Occipital lobe (tissue), 2 donors: ENCODE results near the gene KIF15. TPM values are rescaled to one million over a fixed set of nuclear protein-coding genes. Genes with fewer than 3 reads are reported as not detected.

Experiments
- DNase-seq: peaks from one replicate; lab custom pipeline; 2025; lab: John Stamatoyannopoulos, UW
- total RNA-seq: library from RNA; depleted of rRNA; stranded (reverse); fragments of >200 nt; gene quantifications from one replicate; pipeline ENCODE4 v1.2.3, GENCODE V29; 2014

Gene KIF15, protein sequence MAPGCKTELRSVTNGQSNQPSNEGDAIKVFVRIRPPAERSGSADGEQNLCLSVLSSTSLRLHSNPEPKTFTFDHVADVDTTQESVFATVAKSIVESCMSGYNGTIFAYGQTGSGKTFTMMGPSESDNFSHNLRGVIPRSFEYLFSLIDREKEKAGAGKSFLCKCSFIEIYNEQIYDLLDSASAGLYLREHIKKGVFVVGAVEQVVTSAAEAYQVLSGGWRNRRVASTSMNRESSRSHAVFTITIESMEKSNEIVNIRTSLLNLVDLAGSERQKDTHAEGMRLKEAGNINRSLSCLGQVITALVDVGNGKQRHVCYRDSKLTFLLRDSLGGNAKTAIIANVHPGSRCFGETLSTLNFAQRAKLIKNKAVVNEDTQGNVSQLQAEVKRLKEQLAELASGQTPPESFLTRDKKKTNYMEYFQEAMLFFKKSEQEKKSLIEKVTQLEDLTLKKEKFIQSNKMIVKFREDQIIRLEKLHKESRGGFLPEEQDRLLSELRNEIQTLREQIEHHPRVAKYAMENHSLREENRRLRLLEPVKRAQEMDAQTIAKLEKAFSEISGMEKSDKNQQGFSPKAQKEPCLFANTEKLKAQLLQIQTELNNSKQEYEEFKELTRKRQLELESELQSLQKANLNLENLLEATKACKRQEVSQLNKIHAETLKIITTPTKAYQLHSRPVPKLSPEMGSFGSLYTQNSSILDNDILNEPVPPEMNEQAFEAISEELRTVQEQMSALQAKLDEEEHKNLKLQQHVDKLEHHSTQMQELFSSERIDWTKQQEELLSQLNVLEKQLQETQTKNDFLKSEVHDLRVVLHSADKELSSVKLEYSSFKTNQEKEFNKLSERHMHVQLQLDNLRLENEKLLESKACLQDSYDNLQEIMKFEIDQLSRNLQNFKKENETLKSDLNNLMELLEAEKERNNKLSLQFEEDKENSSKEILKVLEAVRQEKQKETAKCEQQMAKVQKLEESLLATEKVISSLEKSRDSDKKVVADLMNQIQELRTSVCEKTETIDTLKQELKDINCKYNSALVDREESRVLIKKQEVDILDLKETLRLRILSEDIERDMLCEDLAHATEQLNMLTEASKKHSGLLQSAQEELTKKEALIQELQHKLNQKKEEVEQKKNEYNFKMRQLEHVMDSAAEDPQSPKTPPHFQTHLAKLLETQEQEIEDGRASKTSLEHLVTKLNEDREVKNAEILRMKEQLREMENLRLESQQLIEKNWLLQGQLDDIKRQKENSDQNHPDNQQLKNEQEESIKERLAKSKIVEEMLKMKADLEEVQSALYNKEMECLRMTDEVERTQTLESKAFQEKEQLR (N-terminal part only)
- total RNA-seq = 6.4 TPM

DNA sequence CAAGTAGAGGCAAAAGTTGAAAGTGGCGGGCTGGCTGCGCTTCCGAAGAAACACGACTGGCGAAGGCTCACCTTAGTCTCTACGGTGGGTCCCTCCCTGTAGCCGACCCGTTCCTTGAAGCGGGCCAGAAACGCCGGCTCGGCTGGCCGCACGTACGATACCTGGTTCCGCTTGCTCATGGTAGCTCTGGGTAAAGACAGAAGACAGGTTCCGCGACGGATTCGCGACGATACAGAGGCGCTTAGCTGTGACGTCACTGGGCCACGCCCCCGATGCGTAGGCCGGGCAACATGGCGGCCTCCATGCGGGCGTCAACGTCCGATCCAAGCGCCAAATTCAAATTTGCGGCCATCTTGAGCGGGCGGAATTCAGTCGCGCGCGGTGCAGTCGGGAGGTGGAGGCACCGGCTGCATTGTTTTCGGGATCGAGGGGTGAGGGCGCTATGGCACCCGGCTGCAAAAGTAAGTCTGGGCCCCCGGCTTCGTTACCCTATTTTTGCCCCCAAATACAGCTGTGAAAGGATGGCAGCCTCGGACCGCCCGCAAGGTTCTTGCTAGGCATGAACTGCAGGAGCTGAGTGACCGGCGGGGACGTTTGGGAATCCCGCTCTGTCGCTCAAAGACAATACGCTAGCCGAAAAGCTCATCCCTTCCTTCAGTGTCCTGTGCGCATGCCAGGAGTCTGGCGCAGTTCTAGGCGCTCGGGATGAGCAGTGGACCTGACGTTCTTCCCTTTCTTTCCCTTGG is at the start of gene KIF15, which contains the start of gene KIAA1143:
Gene KIF15, plus strand, starts transcription at position 371 of the 746 bp plus-strand sequence. Its CDS starts 72 bp downstream, at position 443.
Gene KIAA1143, minus strand, starts transcription at position 196 of the 746 bp plus-strand sequence. Its CDS starts 17 bp downstream, at position 179.
- peak; percentile 88 for DNase-seq

DNA sequence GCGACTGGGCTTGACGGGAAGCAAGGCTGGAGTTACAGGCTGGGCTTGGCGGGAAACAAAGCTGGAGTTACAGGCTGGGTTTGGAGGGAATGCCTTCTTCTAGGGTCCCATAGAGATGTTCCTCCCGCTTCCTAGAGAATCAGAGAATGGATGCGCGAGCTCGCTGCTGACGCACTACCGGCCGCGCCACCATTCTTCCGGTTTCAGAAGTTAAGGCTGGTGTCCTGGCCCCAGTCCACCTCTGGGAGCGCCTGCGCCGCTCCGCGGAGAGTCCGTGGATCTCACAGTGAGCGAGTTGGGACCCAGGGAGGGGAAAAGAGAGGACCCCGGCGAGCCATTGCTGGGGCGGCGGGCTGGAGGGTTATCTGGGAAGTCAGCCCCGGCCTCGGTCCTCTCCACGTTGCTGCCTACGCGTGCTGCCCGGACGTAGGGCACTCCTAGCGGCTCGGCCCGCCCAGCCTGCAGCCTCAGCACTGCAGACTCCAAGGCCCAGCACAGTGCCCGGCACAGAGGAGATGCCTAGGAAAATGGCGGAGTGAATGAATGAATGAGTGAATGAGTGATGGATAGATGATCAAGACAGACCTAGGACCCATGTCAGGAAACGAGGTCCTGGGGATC is 49.0 kb upstream of the KIF15 start, which contains the start of gene ZNF502:
Gene ZNF502, plus strand, starts transcription at position 206 of the 621 bp plus-strand sequence. CDS start 7,602 bp downstream, outside the sequence.
- peak; percentile 83 for DNase-seq

DNA sequence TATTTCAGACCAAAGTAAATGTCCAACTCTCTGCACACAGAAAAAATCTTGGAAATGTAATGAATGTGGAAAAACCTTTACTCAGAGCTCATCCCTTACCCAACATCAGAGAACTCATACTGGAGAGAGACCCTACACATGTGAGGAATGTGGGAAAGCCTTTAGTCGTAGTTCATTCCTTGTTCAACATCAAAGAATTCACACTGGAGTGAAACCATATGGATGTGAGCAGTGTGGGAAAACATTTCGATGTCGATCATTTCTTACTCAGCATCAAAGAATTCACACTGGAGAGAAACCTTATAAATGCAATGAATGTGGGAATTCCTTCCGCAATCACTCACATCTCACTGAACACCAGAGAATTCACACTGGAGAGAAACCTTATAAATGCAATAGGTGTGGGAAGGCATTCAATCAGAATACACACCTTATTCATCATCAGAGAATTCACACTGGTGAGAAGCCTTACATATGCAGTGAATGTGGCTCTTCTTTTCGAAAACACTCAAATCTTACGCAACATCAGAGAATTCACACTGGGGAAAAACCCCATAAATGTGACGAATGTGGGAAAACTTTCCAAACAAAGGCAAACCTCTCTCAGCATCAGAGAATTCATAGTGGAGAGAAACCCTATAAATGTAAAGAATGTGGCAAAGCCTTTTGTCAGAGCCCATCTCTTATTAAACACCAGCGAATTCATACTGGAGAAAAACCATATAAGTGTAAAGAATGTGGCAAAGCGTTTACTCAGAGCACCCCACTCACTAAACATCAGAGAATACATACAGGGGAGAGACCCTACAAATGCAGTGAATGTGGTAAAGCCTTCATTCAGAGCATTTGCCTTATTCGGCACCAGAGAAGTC is 40.1 kb upstream of the KIF15 start:
- no peak for DNase-seq

DNA sequence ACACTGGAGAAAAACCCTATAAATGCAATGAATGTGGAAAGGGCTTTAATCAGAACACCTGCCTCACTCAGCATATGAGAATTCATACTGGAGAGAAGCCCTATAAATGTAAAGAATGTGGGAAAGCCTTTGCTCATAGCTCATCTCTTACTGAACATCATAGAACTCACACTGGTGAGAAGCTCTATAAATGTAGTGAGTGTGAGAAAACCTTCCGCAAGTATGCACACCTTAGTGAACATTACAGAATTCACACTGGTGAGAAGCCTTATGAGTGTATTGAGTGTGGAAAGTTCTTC is 39.5 kb upstream of the KIF15 start:
- no peak for DNase-seq

DNA sequence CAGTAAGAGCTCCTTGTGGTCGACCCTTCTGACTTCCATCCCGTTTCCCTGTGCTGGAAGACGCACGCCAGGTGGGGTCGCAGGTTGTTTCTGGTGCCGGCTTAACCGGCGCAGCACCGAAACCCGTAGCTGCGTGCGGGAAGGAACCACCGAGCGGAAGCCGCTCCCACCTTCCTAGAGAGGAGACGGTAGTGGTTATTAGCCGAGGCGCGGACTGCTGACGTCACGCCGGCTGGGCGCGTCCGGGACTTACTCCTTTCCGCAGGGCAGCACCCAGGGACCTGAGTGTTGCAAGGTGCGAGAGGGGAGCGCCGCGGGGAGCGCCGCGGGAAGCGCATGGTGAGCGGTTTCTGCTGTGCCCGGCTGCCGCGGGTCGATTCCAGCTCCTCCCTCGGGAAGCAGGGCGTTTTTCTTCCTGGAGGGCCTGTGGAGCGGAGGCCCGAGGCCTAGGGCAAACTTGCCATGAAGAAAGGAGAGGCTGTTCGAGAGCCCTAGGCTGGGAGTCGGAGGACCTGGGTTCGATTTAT is 32.1 kb upstream of the KIF15 start, which contains the start of gene ZNF501:
Gene ZNF501, plus strand, starts transcription at position 252 of the 527 bp plus-strand sequence. CDS start 4,787 bp downstream, outside the sequence.
- DNase-seq = peak; percentile 86

DNA sequence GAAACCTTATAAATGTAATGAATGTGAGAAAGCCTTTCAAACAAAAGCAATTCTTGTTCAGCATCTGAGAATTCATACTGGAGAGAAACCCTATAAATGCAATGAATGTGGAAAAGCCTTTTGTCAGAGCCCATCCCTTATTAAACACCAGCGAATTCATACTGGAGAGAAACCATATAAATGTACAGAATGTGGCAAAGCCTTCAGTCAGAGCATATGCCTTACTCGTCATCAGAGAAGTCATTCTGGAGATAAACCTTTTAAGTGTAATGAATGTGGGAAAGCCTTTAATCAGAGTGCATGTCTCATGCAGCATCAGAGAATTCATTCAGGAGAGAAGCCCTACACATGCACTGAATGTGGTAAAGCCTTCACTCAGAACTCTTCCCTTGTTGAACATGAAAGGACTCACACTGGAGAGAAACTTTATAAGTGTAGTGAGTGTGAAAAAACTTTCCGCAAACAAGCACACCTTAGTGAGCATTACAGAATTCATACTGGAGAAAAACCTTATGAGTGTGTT is 26.9 kb upstream of the KIF15 start:
- no peak for DNase-seq

DNA sequence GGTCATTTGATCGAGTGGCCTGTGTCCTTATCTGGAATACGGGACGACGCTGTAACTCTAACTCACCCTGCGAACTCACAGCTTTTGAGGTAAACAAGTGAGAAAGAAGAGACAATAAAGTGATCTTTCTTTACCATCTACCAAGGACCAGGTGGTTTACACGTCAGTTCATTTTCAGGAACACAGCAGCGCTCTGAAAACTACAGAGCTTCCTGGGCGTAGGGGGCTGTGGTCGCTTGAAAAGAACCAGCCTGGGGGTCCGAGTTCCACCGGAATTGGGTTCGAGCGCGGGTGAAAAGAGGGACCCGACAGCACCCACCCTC is 532 bp upstream of the KIF15 start:
- no peak for DNase-seq

DNA sequence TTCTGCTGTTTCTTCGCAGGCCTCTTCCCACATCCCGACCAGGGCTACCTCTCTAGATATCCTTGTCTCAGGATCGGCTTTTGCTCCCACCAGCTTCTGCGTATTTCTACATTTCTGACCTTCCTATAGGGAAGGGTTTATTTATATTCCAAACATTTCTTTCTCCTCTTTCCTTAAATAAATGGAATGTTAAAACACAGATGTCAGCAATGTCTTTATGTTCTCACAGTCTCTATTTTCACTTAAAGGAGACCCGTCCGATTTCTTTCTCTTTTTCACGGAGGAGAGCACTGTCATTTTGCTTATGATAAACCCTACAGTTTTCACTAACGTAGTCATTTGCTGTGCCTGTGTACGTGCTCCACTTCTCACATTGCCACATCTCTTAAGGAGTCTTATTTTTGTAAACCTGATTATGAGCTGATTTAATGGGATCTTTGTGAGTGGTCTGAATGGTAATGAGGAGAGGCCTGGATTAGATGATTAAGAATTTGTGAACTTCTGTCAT is 630 bp downstream of the KIF15 start:
- DNase-seq = no peak

DNA sequence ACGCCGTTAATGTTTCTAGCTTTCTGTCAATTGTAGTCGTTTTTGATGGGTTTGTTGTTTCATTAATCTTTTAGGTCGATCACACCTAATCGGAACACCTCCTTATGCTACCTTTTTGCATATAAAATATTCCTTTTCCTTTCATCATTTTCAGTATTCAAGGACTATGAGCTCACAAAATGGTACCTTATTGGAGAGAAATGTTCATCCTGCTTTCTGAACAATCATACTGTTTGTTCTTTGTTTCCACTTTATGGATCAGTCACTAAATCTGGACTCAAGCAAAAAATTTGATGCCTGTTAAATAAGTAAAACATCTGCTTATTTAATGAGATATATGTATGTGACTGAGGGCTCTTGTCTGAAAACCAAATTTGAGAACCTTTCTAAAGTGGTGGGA is 1.1 kb downstream of the KIF15 start:
- no peak for DNase-seq

DNA sequence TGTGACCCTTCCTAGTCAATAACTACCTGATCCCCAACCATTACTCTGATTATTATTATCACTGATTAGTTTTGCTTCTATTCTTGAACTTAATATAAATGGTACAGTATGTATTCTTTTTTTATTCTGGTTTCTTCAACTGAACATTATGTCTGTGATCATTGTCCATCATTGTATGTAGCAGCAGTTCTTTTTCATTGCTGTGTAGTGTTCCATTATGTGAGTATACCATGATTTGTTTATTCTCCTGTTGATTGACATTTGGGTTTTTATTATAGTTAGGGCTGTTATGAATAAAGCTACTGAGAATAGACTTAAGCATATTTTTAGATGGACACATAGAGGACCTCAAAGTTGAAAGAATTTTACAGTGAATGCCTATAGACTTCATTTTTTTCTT is 2.7 kb downstream of the KIF15 start:
- DNase-seq = no peak

DNA sequence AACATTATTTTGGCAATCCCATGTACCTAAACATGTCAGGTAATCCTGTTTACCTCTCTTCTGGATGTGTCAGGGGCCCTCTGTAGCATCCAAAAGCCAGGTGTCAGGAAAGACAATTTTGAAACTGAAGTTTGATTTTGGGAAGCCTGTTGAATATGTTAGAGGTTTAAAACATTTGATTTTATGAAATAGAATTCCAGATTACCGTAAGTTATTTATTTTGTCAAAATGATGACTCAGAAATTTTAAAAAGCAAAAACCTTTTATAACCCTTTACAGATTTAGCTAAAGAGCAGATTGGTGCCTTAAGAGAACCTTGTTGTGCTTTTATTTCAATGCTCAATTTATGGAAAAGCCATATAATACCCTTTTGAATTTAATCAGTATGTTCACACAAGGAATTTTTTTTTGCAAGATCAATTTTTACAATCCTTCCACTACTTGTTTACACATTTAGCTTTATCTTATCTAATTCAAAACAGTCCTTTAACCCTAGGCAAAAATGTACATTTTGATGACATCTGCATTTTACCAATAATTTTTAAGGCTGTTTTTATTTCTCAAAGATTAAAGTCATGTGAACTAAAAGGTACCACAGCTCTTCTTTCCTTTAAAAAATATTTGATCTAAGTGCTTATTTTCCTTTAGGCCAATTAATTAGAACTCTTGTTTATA is 10.0 kb downstream of the KIF15 start:
- DNase-seq = no peak

DNA sequence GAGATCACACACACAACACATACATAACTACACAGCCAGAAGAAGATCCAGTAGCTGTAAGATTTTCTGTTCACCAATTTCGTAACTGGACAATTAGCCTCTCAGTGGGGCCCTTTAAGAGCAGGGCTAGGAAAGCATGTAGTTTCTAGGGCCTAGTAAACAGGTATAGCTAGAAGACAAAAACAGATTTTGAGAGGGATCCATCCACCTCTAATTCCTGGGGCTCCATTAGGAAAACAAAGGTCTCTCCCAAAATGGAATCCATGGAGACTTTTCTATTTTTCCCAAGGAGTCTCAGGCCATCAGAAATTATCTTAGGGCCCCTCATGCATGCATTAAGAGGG is 10.5 kb downstream of the KIF15 start:
- no peak for DNase-seq

DNA sequence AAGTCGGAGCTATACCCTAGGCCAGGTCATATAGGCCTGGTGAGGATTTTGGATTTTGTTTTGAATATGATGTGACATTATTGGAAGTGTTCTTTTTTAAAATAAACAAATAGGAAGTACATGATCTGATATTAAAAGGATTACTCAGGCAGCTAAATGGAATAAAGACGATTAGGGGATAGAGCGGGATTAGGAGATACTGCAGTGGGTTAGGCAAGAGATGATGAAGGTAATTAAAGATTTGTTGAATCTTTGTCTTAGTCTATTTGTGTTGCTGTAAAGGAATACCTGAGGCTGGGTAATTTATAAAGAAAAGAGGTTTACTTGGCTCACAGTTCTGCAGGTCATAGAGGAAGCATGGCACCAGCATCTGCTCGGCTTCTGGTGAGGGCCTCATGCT is 21.3 kb downstream of the KIF15 start:
- DNase-seq = no peak

DNA sequence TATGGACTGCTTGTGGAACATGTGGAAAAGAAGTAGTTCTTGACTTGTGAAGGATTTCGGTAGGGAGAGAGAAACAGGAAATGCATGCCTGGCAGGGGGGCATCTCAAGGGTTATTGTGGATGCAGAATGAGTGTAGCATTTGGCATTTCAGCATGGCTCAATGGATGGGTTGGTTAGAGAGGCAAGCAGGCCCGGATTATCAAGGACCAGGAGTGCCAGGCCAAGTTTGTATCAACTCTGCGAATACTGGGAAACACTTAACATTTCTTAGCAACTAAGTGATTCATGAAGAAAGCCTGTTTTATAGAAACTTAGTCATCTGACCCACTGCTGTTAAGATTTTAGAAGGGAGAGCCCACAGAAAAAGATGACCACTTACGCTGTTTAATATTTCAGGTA is 33.6 kb downstream of the KIF15 start:
- DNase-seq = no peak

DNA sequence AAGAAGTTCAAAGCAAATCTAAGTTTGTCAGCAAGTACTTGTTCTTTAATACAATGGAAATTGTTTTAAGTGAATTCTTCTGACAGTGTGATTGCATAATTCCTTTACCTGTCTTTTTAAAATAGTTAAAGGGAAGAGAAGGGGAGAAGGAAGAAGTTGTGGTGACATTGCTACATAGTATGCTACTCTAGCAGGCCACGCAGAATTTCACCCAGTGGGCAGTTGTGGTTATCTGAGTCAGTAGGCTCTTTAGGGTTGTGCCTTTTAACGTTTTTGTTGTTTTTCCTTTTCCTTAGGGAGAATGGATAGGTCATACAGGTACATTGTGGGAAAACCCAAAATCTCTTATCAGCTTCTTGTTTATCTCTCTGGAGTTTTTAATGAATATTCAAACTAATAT is 40.4 kb downstream of the KIF15 start:
- no peak for DNase-seq

DNA sequence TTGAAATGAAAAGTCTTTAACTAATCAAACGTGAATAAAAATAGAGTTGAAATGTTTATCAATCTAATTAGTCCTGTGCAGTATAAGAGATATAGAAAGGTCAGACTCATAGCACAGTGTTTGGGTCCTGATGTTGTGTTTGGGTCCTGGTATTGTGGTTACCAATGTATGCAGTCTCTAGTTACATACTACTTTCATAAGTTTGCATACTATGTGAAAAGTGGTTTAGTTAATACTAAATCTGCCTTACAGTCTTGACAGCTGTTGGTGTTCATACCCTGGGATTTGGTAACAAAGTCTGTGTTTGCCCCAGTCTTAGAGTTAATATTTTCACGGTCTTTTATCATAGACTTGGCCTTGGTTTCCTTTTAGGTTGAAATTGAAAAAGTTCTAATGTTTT is 41.7 kb downstream of the KIF15 start:
- DNase-seq = no peak

DNA sequence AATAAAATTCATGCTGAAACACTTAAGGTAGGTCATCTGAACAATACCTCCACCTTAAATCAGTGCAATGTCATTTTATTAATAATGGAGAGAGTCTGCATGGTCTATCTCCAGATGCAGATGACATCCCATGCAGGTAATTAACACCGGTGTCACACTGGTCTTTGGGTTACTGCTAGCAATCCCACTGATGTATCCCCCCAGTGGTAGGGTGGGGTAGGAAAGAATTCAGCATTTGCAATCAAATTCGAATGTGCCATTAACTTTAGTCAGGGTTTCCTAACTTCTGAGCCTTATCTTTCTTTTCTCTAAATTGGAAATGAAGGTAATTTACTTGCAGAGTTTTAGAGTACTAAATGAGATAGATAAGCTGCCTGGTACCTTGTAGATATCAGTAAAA is 44.4 kb downstream of the KIF15 start:
- DNase-seq = no peak

DNA sequence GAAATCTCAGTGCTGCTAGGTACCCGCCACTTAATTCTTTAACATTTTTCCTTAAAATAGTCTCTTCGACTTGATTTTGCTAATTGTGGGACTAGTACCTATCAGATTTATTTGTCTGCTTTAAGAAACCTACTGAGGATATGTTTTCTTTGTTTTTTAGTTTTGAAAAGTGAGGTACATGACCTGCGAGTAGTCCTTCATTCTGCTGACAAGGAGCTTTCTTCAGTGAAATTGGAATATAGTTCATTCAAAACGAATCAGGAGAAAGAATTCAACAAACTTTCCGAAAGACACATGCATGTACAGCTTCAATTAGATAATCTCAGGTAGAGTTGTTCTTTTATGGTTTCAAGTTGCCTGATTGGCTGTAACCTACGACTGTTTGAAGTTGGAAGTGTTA is 53.2 kb downstream of the KIF15 start:
- DNase-seq = no peak
